Diencephalon (tissue), 1 donor: ENCODE measurements around the gene ELF1. TPM values are rescaled to one million over a fixed set of nuclear protein-coding genes. Genes with fewer than 3 reads are reported as not detected.

Experiments
- total RNA-seq: library from RNA; depleted of rRNA; stranded (reverse); fragments of >200 nt; gene quantifications from one replicate; pipeline ENCODE4 v1.2.3, GENCODE V29; 2014

ELF1 gene
- total RNA-seq = 16.6 TPM

GRCh38 chr13:41019011-41019487, at the start of gene ELF1:
Gene ELF1 (minus strand): TSS chr13:41019316. CDS start chr13:40982054, 37,262 bp downstream.

GRCh38 chr13:41061075-41061913, 42.2 kb upstream of the ELF1 start, which contains the start of gene WBP4:
Gene WBP4 (plus strand): TSS chr13:41061509. CDS start chr13:41061674, 165 bp downstream.

Other genes with a start within 250 kb of the ELF1 start
- gene MRPS31, start 248.1 kb downstream of the ELF1 start, total RNA-seq = 36.2 TPM
- 26.8 TPM for gene SLC25A15, start 229.7 kb downstream of the ELF1 start, total RNA-seq
- 17.8 TPM for gene WBP4, start 42.2 kb upstream of the ELF1 start, total RNA-seq
- 86.0 TPM for gene KBTBD6, start 113.5 kb upstream of the ELF1 start, total RNA-seq
- 39.9 TPM for gene KBTBD7, start 175.3 kb upstream of the ELF1 start, total RNA-seq
- 19.8 TPM for gene MTRF1, start 244.3 kb upstream of the ELF1 start, total RNA-seq